GM18511 (cell line): ENCODE results near the gene XPR1.

Experiments
- ATAC-seq: cut with Tn5 transposase; IDR thresholded peaks from one replicate; pipeline ENCODE4 v1.9.1; 2021; ENCODE audit warnings: mild to moderate bottlenecking, moderate library complexity; ENCODE audit not compliant: unreplicated experiment

The XPR1 gene

GRCh38 chr1:180911640-180912191, 279.9 kb downstream of the XPR1 start:
- ATAC-seq = no peak

- ATAC-seq = peak; percentile 27
Observed at GRCh38 chr1:180912211-180912800, 280.5 kb downstream of the XPR1 start.

- ATAC-seq = peak; percentile 26
Observed at GRCh38 chr1:180912801-180913565, 281.2 kb downstream of the XPR1 start, which contains the start of gene KIAA1614. Gene KIAA1614, plus strand, starts transcription at chr1:180912897. Its CDS starts 347 bp downstream, at chr1:180913244.

GRCh38 chr1:180915426-180915965, 283.7 kb downstream of the XPR1 start:
- no peak for ATAC-seq

GRCh38 chr1:180916012-180916770, 284.4 kb downstream of the XPR1 start:
- ATAC-seq = no peak

GRCh38 chr1:180916771-180917170, 284.9 kb downstream of the XPR1 start:
- no peak for ATAC-seq

- ATAC-seq = no peak
Observed at GRCh38 chr1:180917306-180918065, 285.7 kb downstream of the XPR1 start.

- peak; percentile 56 for ATAC-seq
Observed at GRCh38 chr1:180918519-180918918, 286.7 kb downstream of the XPR1 start.

- ATAC-seq = no peak
Observed at GRCh38 chr1:180919183-180919700, 287.4 kb downstream of the XPR1 start.

GRCh38 chr1:180920193-180920592, 288.4 kb downstream of the XPR1 start:
- ATAC-seq = no peak

- no peak for ATAC-seq
Observed at GRCh38 chr1:180920702-180921101, 288.9 kb downstream of the XPR1 start.

- ATAC-seq = no peak
Observed at GRCh38 chr1:180921386-180921785, 289.6 kb downstream of the XPR1 start.

- no peak for ATAC-seq
Observed at GRCh38 chr1:180921891-180922630, 290.2 kb downstream of the XPR1 start.

GRCh38 chr1:180922631-180923015, 290.8 kb downstream of the XPR1 start:
- no peak for ATAC-seq

GRCh38 chr1:180923021-180923841, 291.4 kb downstream of the XPR1 start:
- ATAC-seq = no peak

GRCh38 chr1:180923887-180924286, 292.1 kb downstream of the XPR1 start:
- no peak for ATAC-seq

GRCh38 chr1:180924939-180925338, 293.1 kb downstream of the XPR1 start:
- ATAC-seq = no peak

GRCh38 chr1:180925471-180926051, 293.7 kb downstream of the XPR1 start:
- no peak for ATAC-seq
